Osteocyte (in vitro differentiated cells): Measurements from ENCODE around the gene MYCL. TPM values are rescaled to one million over a fixed set of nuclear protein-coding genes. Genes with fewer than 3 reads are reported as not detected.

ENCODE experiments used
- DNase-seq: peaks from one replicate; pipeline ENCODE4 v3.0.0; 2021; ENCODE audit warnings: mixed read lengths; ENCODE audit not compliant: unreplicated experiment; ENCODE audit errors: extremely low spot score
- H3K27ac Mint-ChIP-seq: one replicate; pipeline ENCODE4 v1.8.0; 2021; ENCODE audit warnings: mild to moderate bottlenecking, mixed read lengths; ENCODE audit not compliant: unreplicated experiment
- H3K27me3 Mint-ChIP-seq: one replicate; pipeline ENCODE4 v1.8.0; 2021; ENCODE audit warnings: mixed read lengths; ENCODE audit not compliant: unreplicated experiment
- H3K36me3 Mint-ChIP-seq: one replicate; pipeline ENCODE4 v1.8.0; 2021; ENCODE audit warnings: mixed read lengths; ENCODE audit not compliant: unreplicated experiment
- H3K4me1 Mint-ChIP-seq: one replicate; pipeline ENCODE4 v1.8.0; 2021; ENCODE audit warnings: mixed read lengths; ENCODE audit not compliant: unreplicated experiment
- H3K4me3 Mint-ChIP-seq: one replicate; pipeline ENCODE4 v1.8.0; 2021; ENCODE audit warnings: mild to moderate bottlenecking, moderate library complexity, mixed read lengths; ENCODE audit not compliant: unreplicated experiment
- H3K9me3 Mint-ChIP-seq: one replicate; pipeline ENCODE4 v1.8.0; 2021; ENCODE audit warnings: mixed read lengths; ENCODE audit not compliant: unreplicated experiment
- total RNA-seq: library from RNA; stranded (reverse); gene quantifications from 2 replicates; pipeline ENCODE4 v1.2.1, GENCODE V29; 2021
- TF ChIP-seq, protein P1 (sequence below): fragments of 200-600 bp; sonication (generic); IDR thresholded peaks from 2 replicates; pipeline ENCODE4 v1.5.0; 2021; ENCODE audit warnings: antibody characterized with exemption, mild to moderate bottlenecking, moderate library complexity

Gene MYCL
- total RNA-seq, 1 donor from 2014 or later, result 0.21 TPM

DNA sequence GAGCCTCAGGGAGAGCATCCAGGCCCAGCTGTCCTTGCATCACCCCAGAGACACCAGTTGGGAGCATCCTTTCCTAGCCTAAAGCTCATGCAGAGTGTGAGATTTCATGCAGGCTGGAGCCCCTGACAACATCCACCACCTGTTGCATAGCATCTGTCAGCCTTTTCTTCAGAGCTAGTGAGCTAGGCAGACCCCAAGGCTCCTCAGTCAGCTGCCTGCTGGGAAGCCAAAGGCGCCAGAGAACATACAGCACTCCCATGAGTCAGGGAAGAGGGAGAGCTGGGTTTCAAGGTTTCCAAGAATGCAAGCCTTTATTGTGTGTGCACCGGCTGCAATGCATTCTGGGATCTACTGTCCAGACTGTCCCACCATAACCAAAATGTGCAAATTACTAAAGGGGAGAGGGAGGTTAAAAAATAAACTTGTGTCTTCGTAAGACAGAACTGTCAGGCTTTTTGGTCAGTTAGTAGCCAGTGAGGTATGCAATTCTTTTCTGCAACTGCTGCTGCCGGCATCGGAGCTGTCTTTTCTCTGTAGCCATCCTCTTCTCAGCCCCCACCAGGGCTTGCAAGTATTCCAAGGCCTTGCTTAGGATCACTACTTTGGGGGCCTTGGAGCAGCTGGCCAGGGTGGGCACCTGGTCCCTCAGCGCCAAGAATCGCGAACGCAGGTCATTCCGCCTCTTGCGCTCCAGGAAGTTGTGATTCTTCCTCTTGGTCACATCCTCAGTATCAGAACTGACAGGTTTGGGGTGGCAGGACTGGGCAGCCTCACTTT lies 4.6 kb downstream of the MYCL start:
- no peak overlapping the region for H3K27ac Mint-ChIP-seq
- TF ChIP-seq, protein P1, sequence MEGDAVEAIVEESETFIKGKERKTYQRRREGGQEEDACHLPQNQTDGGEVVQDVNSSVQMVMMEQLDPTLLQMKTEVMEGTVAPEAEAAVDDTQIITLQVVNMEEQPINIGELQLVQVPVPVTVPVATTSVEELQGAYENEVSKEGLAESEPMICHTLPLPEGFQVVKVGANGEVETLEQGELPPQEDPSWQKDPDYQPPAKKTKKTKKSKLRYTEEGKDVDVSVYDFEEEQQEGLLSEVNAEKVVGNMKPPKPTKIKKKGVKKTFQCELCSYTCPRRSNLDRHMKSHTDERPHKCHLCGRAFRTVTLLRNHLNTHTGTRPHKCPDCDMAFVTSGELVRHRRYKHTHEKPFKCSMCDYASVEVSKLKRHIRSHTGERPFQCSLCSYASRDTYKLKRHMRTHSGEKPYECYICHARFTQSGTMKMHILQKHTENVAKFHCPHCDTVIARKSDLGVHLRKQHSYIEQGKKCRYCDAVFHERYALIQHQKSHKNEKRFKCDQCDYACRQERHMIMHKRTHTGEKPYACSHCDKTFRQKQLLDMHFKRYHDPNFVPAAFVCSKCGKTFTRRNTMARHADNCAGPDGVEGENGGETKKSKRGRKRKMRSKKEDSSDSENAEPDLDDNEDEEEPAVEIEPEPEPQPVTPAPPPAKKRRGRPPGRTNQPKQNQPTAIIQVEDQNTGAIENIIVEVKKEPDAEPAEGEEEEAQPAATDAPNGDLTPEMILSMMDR, result no peak
- no peak for DNase-seq
- H3K9me3 Mint-ChIP-seq, result no peaks in the 10 kb centered on the region
- no peak overlapping the region for H3K4me3 Mint-ChIP-seq
- no peaks in the 10 kb centered on the region for H3K36me3 Mint-ChIP-seq
- peaks cover 16% of the 10 kb centered on the region for H3K4me1 Mint-ChIP-seq
- H3K27me3 Mint-ChIP-seq, result peaks cover 50% of the 10 kb centered on the region

DNA sequence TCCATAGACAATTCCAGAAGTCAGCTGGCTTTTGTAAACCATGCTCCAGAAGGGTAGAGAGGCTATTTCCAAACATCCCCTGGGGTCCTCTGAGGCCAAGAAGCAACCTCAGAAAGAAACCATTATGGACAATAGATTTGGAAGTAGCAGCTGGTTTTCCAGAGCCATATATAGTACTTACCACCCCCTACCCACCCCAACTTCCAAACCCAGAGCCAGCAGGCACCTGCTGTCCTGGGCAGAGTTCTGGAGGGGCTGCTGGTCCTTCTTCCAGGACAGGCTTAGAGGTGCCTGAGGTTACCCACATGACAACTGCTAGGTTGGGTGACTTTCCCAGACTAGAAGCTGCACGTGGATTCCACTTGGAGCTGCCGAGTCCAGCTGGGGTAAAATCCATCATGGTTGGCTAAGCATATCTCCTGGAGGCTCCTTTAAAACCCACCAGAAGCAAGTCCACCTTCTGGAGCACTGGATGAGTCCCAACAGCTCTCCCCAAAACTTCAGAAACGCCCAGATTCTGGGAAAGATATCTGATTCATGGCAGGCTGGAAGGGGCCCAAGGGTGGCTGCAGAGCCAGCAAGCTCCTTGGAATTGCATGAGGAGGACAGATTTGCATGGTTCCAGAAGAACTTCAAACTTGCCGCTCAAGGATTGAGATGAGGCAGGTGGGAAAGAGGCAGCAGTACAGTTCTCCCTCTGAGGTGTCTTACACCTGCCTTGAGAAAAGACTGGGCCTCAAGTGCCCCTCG lies 5.8 kb downstream of the MYCL start:
- peaks cover 50% of the 10 kb centered on the region for H3K27me3 Mint-ChIP-seq
- TF ChIP-seq, protein P1, result no peak
- H3K4me1 Mint-ChIP-seq, result peaks cover 19% of the 10 kb centered on the region
- no peaks in the 10 kb centered on the region for H3K9me3 Mint-ChIP-seq
- H3K27ac Mint-ChIP-seq, result no peak overlapping the region
- H3K4me3 Mint-ChIP-seq, result no peak overlapping the region
- no peak for DNase-seq
- no peaks in the 10 kb centered on the region for H3K36me3 Mint-ChIP-seq

DNA sequence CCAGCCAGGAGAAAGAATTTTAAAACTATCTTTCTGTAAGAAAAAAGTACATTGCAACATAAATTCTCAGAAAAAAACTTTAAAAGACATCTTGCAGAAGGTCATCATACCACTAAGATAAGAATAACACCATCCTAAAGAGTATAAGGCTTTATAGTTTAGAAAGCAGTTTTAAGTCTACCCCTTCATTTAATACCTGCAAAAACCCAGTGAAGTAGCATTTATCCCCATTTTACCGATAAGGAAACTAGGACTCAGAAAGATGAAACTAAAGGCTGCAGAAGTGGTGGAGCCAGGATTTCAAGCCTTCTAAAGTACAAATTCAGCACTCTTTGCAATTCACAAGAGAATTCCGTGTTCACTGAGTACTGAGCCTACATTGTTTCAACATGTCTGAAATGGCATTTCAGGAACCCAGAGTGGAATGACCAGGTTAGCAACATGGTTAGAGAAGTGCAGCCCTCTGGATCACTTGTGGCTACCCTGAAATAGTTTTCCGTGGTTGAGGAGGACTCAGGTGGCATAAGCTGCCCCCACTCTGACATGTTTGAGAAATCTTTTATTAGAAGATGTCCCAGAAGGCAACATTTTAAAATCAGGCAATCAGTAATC lies 6.7 kb downstream of the MYCL start:
- H3K4me1 Mint-ChIP-seq, result peaks cover 18% of the 10 kb centered on the region
- H3K4me3 Mint-ChIP-seq, result no peak overlapping the region

DNA sequence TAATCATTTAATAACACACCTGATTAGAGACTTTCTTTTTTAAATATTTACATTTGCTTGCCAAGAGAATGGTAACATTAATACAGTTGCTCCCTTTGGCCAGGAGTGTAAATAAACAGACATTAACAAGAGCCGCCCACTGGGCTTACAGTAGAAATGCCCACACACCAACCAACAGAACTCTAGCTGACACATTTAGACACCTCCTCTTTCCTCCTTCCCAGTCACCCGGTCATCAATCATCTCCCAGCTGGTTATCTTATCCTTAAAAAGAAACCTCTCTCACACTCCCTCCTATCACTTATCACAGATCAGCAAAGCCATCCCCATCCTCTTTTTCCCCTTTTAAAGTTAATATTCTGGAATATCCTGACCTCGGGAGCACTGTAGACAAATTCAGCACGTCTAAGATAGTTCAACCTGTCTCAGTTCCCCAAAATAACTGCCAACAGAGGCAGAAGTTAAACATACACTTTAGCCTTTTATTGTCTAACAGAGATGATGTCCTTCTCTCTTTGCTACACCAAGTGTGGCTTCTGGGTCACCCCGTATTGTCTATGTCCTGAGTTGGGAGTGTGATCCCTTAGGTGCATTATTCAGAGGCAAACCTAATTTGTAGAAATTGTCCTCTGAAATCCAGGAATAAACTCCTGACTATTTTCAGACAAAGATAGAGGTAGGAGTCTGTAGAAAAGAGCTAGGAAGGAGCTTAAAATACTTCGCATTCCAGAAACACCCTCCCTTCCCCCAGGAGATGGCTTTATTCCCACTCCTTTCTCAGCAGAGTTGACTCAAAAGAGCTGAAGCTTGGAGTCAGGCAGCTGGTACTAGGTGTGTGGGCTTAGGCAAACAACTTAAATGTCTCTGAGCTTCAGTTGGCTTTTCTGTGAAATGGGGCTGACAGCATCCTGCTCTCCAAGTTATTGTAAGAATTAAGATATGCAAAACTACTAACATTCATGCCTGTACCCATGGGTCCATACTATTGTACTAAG lies 8.8 kb downstream of the MYCL start:
- no peak for DNase-seq
- no peak overlapping the region for H3K4me3 Mint-ChIP-seq
- peaks cover 18% of the 10 kb centered on the region for H3K4me1 Mint-ChIP-seq
- TF ChIP-seq, protein P1, result no peak
- H3K9me3 Mint-ChIP-seq, result no peaks in the 10 kb centered on the region
- H3K27me3 Mint-ChIP-seq, result peaks cover 24% of the 10 kb centered on the region
- no peaks in the 10 kb centered on the region for H3K36me3 Mint-ChIP-seq
- no peak overlapping the region for H3K27ac Mint-ChIP-seq

More for the DNA sequence above, 6.7 kb downstream of the MYCL start:
- no peaks in the 10 kb centered on the region for H3K9me3 Mint-ChIP-seq
- H3K27me3 Mint-ChIP-seq, result peaks cover 42% of the 10 kb centered on the region
- TF ChIP-seq, protein P1, result no peak
- no peak overlapping the region for H3K27ac Mint-ChIP-seq
- DNase-seq, result no peak
- H3K36me3 Mint-ChIP-seq, result no peaks in the 10 kb centered on the region
